ENCODE results near the gene METAP1D. TPM values are rescaled to one million over a fixed set of nuclear protein-coding genes. Genes with fewer than 3 reads are reported as not detected.

The METAP1D gene
- total RNA-seq, 1 donor from 2014 or later = 8.3 TPM

- H3K36me3 Mint-ChIP-seq (ENCODE audit: insufficient read depth) = no peaks in the 10 kb centered on the region
- H3K4me3 Mint-ChIP-seq (ENCODE audit: low read depth) = peak overlapping the region; percentile 67
- peak overlapping the region; percentile 76 for H3K27ac Mint-ChIP-seq
- H3K4me1 Mint-ChIP-seq (ENCODE audit: low read depth) = peaks cover 13% of the 10 kb centered on the region
- no peak for TF ChIP-seq CTCF (IDR thresholded peaks at IDR 0.05; ENCODE audit: unreplicated experiment)
- no peak for DNase-seq (ENCODE audit: low spot score, unreplicated experiment)
- peaks cover 100% of the 10 kb centered on the region for H3K27me3 Mint-ChIP-seq
- no peaks in the 10 kb centered on the region for H3K9me3 Mint-ChIP-seq (ENCODE audit: low read depth)
Observed at GRCh38 chr2:172084645-172085459, 85.1 kb downstream of the METAP1D start.

GRCh38 chr2:172085460-172086159, 85.9 kb downstream of the METAP1D start, which contains the start of gene DLX1:
TSS of gene DLX1 (plus strand) at chr2:172085507. CDS start at chr2:172085678, 171 bp downstream.
- peak within 1 kb of the TSS; percentile 76 for H3K27ac Mint-ChIP-seq
- no peak for TF ChIP-seq CTCF (IDR thresholded peaks at IDR 0.05; ENCODE audit: unreplicated experiment)
- peaks cover 13% of the 10 kb centered on the region for H3K4me1 Mint-ChIP-seq (ENCODE audit: low read depth)
- H3K27me3 Mint-ChIP-seq = peaks cover 100% of the 10 kb centered on the region
- no peaks in the 10 kb centered on the region for H3K36me3 Mint-ChIP-seq (ENCODE audit: insufficient read depth)
- H3K4me3 Mint-ChIP-seq (ENCODE audit: low read depth) = peak within 1 kb of the TSS; percentile 67
- H3K9me3 Mint-ChIP-seq (ENCODE audit: low read depth) = no peaks in the 10 kb centered on the region
- DNase-seq (ENCODE audit: low spot score, unreplicated experiment) = no peak

- Mint-ChIP-seq H3K27me3 (peaks cover 98% of the 10 kb centered on the region), H3K27ac (no peak overlapping the region), H3K4me3 (ENCODE audit: low read depth) (peak overlapping the region; percentile 67), H3K36me3 (ENCODE audit: insufficient read depth) (no peaks in the 10 kb centered on the region), H3K9me3 (ENCODE audit: low read depth) (no peaks in the 10 kb centered on the region), H3K4me1 (ENCODE audit: low read depth) (peaks cover 11% of the 10 kb centered on the region)
- no peak for DNase-seq (ENCODE audit: low spot score, unreplicated experiment)
- peak; percentile 49 for TF ChIP-seq CTCF (IDR thresholded peaks at IDR 0.05; ENCODE audit: unreplicated experiment)
Observed at GRCh38 chr2:172086241-172087206, 86.8 kb downstream of the METAP1D start.

GRCh38 chr2:172087207-172087779, 87.5 kb downstream of the METAP1D start:
- Mint-ChIP-seq H3K27me3 (peaks cover 98% of the 10 kb centered on the region), H3K36me3 (ENCODE audit: insufficient read depth) (no peaks in the 10 kb centered on the region), H3K4me1 (ENCODE audit: low read depth) (peaks cover 11% of the 10 kb centered on the region), H3K4me3 (ENCODE audit: low read depth) (peak overlapping the region; percentile 54), H3K27ac (no peak overlapping the region), H3K9me3 (ENCODE audit: low read depth) (no peaks in the 10 kb centered on the region)
- no peak for DNase-seq (ENCODE audit: low spot score, unreplicated experiment)
- no peak for TF ChIP-seq CTCF (IDR thresholded peaks at IDR 0.05; ENCODE audit: unreplicated experiment)

Data from progenitor cell of endocrine pancreas (in vitro differentiated cells).